ENCODE measurements around the gene NREP.

GRCh38 chr5:111707630-111708164, 49.3 kb downstream of the NREP start:
- no peak for TF ChIP-seq FOS (IDR thresholded peaks at IDR 0.05; ENCODE audit: borderline replicate concordance, insufficient read depth, low read length)
- TF ChIP-seq MAX (IDR thresholded peaks at IDR 0.05; ENCODE audit: insufficient read depth, insufficient read length) = no peak
- no peak for TF ChIP-seq CTCF (IDR thresholded peaks at IDR 0.05; ENCODE audit: extremely low read depth in 1 of 2, insufficient read depth in 1 of 2, low read depth in 1 of 2, low read length in 2 of 2)
- no peak for TF ChIP-seq POLR2A (IDR thresholded peaks at IDR 0.05; ENCODE audit: low read depth, low read length)
- TF ChIP-seq EZH2 (IDR thresholded peaks at IDR 0.05; ENCODE audit: borderline replicate concordance, low read depth, low read length, severe bottlenecking) = no peak
- TF ChIP-seq POLR2AphosphoS5 (IDR thresholded peaks at IDR 0.05; ENCODE audit: insufficient read depth, low read depth, low read length) = no peak
- no peak for TF ChIP-seq MYC (IDR thresholded peaks at IDR 0.05; ENCODE audit: low read depth, low read length)

Data from endothelial cell of umbilical vein (primary cell).